SK-N-SH treated with all-trans-retinoic acid at 6 μM for 48 hours (cell line): ENCODE results near the gene FAM20C.

Source experiments
- ATAC-seq: fragments of 200-7000 bp; cut with Tn5 transposase; 3 replicates; pipeline ENCODE4 v1.9.1; 2020; ENCODE audit warnings: mild to moderate bottlenecking, moderate library complexity
- ARNTL ChIP-seq: fragments of 450-650 bp; formaldehyde crosslinking; IDR thresholded peaks from 2 replicates; pipeline ENCODE4 v1.5.0; 2020; ENCODE audit warnings: low read depth, mild to moderate bottlenecking, moderate library complexity, borderline replicate concordance
- BACH2 ChIP-seq: fragments of 250-450 bp; sonication (Bioruptor Pico); IDR thresholded peaks from 2 replicates; pipeline ENCODE4 v1.9.0; 2021; ENCODE audit warnings: mild to moderate bottlenecking, borderline replicate concordance
- CREB5 ChIP-seq: fragments of 250-450 bp; sonication (Bioruptor Pico); IDR thresholded peaks from 2 replicates; pipeline ENCODE4 v1.5.1; 2020; ENCODE audit warnings: low read depth, mild to moderate bottlenecking, moderate library complexity
- CSDC2 ChIP-seq: fragments of 250-450 bp; sonication (Bioruptor Pico); IDR thresholded peaks from 2 replicates; pipeline ENCODE4 v1.5.0; 2020; ENCODE audit warnings: mild to moderate bottlenecking, moderate library complexity
- CSRNP3 ChIP-seq: fragments of 250-450 bp; sonication (Bioruptor Pico); IDR thresholded peaks from 2 replicates; pipeline ENCODE4 v1.5.1; 2021; ENCODE audit warnings: mild to moderate bottlenecking, moderate library complexity
- ESRRG ChIP-seq: fragments of 250-450 bp; sonication (Bioruptor Pico); IDR thresholded peaks from 2 replicates; pipeline ENCODE4 v1.6.1; 2021; ENCODE audit warnings: mild to moderate bottlenecking
- GLIS3 ChIP-seq: fragments of 250-450 bp; sonication (Bioruptor Pico); IDR thresholded peaks from 2 replicates; pipeline ENCODE4 v1.5.0; 2020; ENCODE audit warnings: mild to moderate bottlenecking, moderate library complexity
- ISL1 ChIP-seq: fragments of 250-450 bp; sonication (Bioruptor Pico); IDR thresholded peaks from 2 replicates; pipeline ENCODE4 v2.1.2; 2022; ENCODE audit warnings: mild to moderate bottlenecking, moderate library complexity
- OSR1 ChIP-seq: fragments of 250-450 bp; sonication (Bioruptor Pico); IDR thresholded peaks from 2 replicates; pipeline ENCODE4 v1.8.0; 2022; ENCODE audit warnings: moderate library complexity, mild to moderate bottlenecking, inconsistent platforms
- POU6F1 ChIP-seq: fragments of 250-450 bp; sonication (Bioruptor Pico); IDR thresholded peaks from 2 replicates; pipeline ENCODE4 v1.8.0; 2021; ENCODE audit warnings: low read depth, mild to moderate bottlenecking, moderate library complexity, borderline replicate concordance
- PPARA ChIP-seq: fragments of 250-450 bp; sonication (Bioruptor Pico); IDR thresholded peaks from 2 replicates; pipeline ENCODE4 v1.5.0; 2020; ENCODE audit warnings: mild to moderate bottlenecking, borderline replicate concordance
- RARB ChIP-seq: fragments of 250-450 bp; sonication (Bioruptor Pico); IDR thresholded peaks from 2 replicates; pipeline ENCODE4 v1.8.0; 2021; ENCODE audit warnings: mild to moderate bottlenecking, moderate library complexity
- TCF4 ChIP-seq: fragments of 250-450 bp; sonication (Bioruptor Pico); IDR thresholded peaks from 2 replicates; pipeline ENCODE4 v1.8.0; 2021; ENCODE audit warnings: mild to moderate bottlenecking, moderate library complexity, borderline replicate concordance
- TOX ChIP-seq: fragments of 250-450 bp; sonication (Bioruptor Pico); IDR thresholded peaks from 2 replicates; pipeline ENCODE4 v1.8.0; 2021; ENCODE audit warnings: mild to moderate bottlenecking, moderate library complexity, borderline replicate concordance
- TSHZ2 ChIP-seq: fragments of 250-450 bp; sonication (Bioruptor Pico); IDR thresholded peaks from 2 replicates; pipeline ENCODE4 v1.5.0; 2020; ENCODE audit warnings: mild to moderate bottlenecking, moderate library complexity
- ZC3H10 ChIP-seq: fragments of 250-450 bp; sonication (Bioruptor Pico); IDR thresholded peaks from 2 replicates; pipeline ENCODE4 v1.5.1; 2021; ENCODE audit warnings: mild to moderate bottlenecking, moderate library complexity
- ZFP3 ChIP-seq: fragments of 250-450 bp; sonication (Bioruptor Pico); IDR thresholded peaks from 2 replicates; pipeline ENCODE4 v1.5.0; 2020; ENCODE audit warnings: mild to moderate bottlenecking, moderate library complexity
- ZFP30 ChIP-seq: fragments of 450-650 bp; formaldehyde crosslinking; IDR thresholded peaks from 2 replicates; pipeline ENCODE4 v1.5.0; 2022; ENCODE audit warnings: mild to moderate bottlenecking, moderate library complexity
- ZNF565 ChIP-seq: fragments of 450-650 bp; formaldehyde crosslinking; conservative IDR thresholded peaks from 2 replicates; pipeline ENCODE4 v1.5.0; 2020; ENCODE audit warnings: low read depth, mild to moderate bottlenecking, moderate library complexity
- ZNF70 ChIP-seq: fragments of 450-650 bp; formaldehyde crosslinking; IDR thresholded peaks from 2 replicates; pipeline ENCODE4 v1.5.0; 2020; ENCODE audit warnings: mild to moderate bottlenecking, moderate library complexity
- ZNF8 ChIP-seq: fragments of 450-650 bp; formaldehyde crosslinking; IDR thresholded peaks from 2 replicates; pipeline ENCODE4 v1.5.0; 2020; ENCODE audit warnings: mild to moderate bottlenecking, moderate library complexity
- TF ChIP-seq, protein P1 (sequence below): fragments of 250-450 bp; sonication (Bioruptor Pico); IDR thresholded peaks from 2 replicates; pipeline ENCODE4 v1.8.0; 2020; ENCODE audit warnings: mild to moderate bottlenecking, moderate library complexity, borderline replicate concordance

FAM20C gene

GRCh38 chr7:256981-257646, 64.7 kb downstream of the FAM20C start:
- no peak for ATAC-seq
- TF ChIP-seq RARB (CRISPR knock-in tag) (no peak), GLIS3 (no peak), ZFP30 (no peak), ZNF565 (CRISPR knock-in tag) (no peak), ZNF8 (no peak), CSDC2 (no peak), ISL1 (CRISPR knock-in tag) (no peak), PPARA (CRISPR knock-in tag) (no peak), TSHZ2 (no peak), CSRNP3 (CRISPR knock-in tag) (no peak), OSR1 (CRISPR knock-in tag) (no peak), ZC3H10 (CRISPR knock-in tag) (no peak)
- TF ChIP-seq, protein P1, sequence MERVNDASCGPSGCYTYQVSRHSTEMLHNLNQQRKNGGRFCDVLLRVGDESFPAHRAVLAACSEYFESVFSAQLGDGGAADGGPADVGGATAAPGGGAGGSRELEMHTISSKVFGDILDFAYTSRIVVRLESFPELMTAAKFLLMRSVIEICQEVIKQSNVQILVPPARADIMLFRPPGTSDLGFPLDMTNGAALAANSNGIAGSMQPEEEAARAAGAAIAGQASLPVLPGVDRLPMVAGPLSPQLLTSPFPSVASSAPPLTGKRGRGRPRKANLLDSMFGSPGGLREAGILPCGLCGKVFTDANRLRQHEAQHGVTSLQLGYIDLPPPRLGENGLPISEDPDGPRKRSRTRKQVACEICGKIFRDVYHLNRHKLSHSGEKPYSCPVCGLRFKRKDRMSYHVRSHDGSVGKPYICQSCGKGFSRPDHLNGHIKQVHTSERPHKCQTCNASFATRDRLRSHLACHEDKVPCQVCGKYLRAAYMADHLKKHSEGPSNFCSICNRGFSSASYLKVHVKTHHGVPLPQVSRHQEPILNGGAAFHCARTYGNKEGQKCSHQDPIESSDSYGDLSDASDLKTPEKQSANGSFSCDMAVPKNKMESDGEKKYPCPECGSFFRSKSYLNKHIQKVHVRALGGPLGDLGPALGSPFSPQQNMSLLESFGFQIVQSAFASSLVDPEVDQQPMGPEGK (CRISPR knock-in tag): no peak
- TF ChIP-seq, all 23 proteins: peak for 0

- no peak for ATAC-seq
- TF ChIP-seq RARB (CRISPR knock-in tag) (no peak), ZNF8 (no peak), TOX (no peak), TCF4 (CRISPR knock-in tag) (no peak), GLIS3 (no peak), BACH2 (CRISPR knock-in tag) (no peak), CSRNP3 (CRISPR knock-in tag) (no peak), CREB5 (CRISPR knock-in tag) (no peak), ZFP3 (no peak), ZC3H10 (CRISPR knock-in tag) (no peak), ISL1 (CRISPR knock-in tag) (no peak), ARNTL (no peak), ZNF565 (CRISPR knock-in tag) (no peak), ZNF70 (no peak)
Measured at GRCh38 chr7:257647-257992, 65.2 kb downstream of the FAM20C start.

DNA sequence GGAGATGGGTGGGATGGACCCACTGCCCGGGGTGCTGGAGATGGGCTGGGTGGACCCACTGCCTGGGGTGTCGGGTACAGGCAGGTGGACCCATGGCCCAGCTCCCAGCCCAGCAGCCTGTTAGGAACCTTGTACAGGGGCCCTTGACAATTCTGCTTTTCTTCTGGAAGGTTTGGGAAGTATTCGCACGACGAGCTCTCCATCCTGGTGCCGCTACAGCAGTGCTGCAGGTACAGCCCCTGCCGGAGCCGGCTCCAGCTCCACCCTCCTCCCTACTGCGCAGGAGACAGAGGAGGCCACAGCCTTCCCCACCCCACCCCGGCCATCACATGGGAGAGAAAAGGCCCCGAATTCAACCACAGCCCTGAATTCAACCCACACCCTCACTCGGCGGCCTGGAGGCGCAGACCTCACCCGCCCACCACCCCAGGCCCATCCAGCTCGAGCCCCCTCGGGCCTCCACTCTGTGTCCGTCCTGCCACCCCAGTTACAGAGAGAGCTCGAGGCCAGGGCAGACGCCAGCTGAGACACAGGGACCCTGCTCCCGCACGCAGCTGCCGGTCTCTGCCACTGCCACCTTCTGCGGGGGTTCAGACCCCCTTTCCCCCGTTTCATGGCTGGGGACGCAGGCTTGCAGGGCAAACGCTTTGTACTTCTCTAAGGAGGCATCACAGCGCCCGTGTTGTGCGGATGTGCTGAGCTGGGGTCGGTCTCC, 66.3 kb downstream of the FAM20C start:
- no peak for TF ChIP-seq TCF4 (CRISPR knock-in tag)
- no peak for TF ChIP-seq POU6F1 (CRISPR knock-in tag)
- TF ChIP-seq GLIS3: no peak
- no peak for TF ChIP-seq OSR1 (CRISPR knock-in tag)
- no peak for TF ChIP-seq ISL1 (CRISPR knock-in tag)
- TF ChIP-seq ZNF565 (CRISPR knock-in tag): no peak
- no peak for TF ChIP-seq TOX
- no peak for TF ChIP-seq RARB (CRISPR knock-in tag)
- TF ChIP-seq, protein P1 (CRISPR knock-in tag): no peak
- no peak for TF ChIP-seq ARNTL
- TF ChIP-seq ZFP30: no peak
- TF ChIP-seq CSDC2: no peak
- TF ChIP-seq ZC3H10 (CRISPR knock-in tag): no peak
- no peak for TF ChIP-seq ZNF8
- TF ChIP-seq ESRRG: no peak
- TF ChIP-seq PPARA (CRISPR knock-in tag): no peak
- TF ChIP-seq ZFP3: no peak
- no peak for ATAC-seq
